Tibial nerve (tissue), 4 donors: ENCODE results near the gene TDRD5.

ENCODE experiments used
- EP300 ChIP-seq, 2 donors: sonication (generic); formaldehyde crosslinking; IDR thresholded peaks; one replicate each; pipeline ENCODE4 v1.6.1; 2017; ENCODE audit warnings: antibody characterized with exemption in 2 of 2, mild to moderate bottlenecking in 1 of 2
- POLR2A ChIP-seq, 2 donors: fragments of 450-650 bp; IDR thresholded peaks; one replicate each; pipeline ENCODE4 v1.6.1; 2017; ENCODE audit warnings: antibody characterized with exemption in 2 of 2, mild to moderate bottlenecking in 2 of 2, moderate library complexity in 2 of 2
- TF ChIP-seq, protein P1 (sequence below), 5 experiments: fragments of 200-600 bp in 3 of 5; fragments of 450-650 bp in 2 of 5; sonication (generic) in 3 of 5; IDR thresholded peaks; one replicate each; pipeline ENCODE4 v1.5.1; 2016 to 2019; ENCODE audit warnings: antibody characterized with exemption in 5 of 5, mild to moderate bottlenecking in 3 of 5, moderate library complexity in 2 of 5

DNA sequence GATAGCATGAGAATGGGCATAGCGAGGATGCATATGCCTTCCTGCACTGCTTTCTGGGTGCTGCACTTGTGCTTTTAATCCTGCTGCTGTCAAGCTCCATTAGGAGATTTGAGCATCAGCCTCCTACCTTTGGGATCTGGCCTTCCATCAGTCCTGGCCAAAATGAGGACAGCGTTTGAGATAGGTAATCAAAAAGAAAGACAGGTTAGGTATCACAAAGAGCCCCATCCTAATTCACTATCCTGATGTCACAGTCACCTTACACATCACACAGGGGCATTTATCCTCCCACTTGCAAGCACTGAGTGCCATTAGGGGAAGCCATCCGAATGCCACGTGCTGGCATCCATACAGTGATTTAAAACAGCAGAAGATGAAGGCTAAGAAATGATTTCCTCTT is 138.2 kb downstream of the TDRD5 start:
- TF ChIP-seq EP300 (IDR thresholded peaks at IDR 0.05): no peak
- TF ChIP-seq, protein P1, sequence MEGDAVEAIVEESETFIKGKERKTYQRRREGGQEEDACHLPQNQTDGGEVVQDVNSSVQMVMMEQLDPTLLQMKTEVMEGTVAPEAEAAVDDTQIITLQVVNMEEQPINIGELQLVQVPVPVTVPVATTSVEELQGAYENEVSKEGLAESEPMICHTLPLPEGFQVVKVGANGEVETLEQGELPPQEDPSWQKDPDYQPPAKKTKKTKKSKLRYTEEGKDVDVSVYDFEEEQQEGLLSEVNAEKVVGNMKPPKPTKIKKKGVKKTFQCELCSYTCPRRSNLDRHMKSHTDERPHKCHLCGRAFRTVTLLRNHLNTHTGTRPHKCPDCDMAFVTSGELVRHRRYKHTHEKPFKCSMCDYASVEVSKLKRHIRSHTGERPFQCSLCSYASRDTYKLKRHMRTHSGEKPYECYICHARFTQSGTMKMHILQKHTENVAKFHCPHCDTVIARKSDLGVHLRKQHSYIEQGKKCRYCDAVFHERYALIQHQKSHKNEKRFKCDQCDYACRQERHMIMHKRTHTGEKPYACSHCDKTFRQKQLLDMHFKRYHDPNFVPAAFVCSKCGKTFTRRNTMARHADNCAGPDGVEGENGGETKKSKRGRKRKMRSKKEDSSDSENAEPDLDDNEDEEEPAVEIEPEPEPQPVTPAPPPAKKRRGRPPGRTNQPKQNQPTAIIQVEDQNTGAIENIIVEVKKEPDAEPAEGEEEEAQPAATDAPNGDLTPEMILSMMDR (IDR thresholded peaks at IDR 0.05): no peak
- TF ChIP-seq POLR2A (IDR thresholded peaks at IDR 0.05): no peak
